ENCODE measurements around the gene CDCP1.

The CDCP1 gene

DNA sequence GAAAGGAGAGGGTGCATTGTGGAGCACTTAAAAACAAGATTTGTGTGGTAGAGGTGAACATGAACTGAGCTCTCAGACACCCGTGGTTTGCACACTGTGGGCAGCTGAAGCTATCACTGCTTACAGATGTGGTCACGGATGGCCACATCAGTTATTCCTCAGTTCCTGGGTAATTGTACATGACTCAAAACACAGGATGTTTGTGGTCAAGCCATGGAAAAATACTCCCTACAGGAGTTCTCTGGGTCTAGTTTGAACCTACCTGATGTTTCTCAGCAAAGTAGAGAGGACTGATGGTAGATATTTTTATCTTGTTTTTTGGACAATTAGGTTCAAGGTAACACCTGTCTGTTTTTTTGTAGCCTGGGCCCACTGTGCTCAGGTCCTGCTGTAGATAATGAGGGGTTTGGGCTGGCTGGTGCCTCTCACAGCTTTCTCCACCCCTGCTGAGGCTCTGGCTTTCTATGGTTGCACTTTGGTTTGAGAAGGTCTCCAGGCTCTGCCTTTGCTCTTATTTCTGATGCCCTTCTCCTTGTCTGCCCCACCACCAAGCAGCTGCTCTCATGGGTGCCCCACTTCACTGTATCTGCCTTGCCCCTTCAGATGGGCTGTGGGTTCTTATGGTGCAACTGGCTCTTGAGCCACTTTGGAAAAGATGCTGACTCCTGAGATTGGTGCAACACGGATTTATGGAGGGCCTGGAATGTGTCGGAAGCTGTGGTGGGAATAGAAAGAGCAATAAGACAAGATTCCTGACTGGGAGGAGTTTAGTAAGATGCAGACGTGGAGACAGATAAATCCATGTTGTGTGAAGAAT lies 40.1 kb downstream of the CDCP1 start:
- peak; percentile 64 for DNase-seq

DNA sequence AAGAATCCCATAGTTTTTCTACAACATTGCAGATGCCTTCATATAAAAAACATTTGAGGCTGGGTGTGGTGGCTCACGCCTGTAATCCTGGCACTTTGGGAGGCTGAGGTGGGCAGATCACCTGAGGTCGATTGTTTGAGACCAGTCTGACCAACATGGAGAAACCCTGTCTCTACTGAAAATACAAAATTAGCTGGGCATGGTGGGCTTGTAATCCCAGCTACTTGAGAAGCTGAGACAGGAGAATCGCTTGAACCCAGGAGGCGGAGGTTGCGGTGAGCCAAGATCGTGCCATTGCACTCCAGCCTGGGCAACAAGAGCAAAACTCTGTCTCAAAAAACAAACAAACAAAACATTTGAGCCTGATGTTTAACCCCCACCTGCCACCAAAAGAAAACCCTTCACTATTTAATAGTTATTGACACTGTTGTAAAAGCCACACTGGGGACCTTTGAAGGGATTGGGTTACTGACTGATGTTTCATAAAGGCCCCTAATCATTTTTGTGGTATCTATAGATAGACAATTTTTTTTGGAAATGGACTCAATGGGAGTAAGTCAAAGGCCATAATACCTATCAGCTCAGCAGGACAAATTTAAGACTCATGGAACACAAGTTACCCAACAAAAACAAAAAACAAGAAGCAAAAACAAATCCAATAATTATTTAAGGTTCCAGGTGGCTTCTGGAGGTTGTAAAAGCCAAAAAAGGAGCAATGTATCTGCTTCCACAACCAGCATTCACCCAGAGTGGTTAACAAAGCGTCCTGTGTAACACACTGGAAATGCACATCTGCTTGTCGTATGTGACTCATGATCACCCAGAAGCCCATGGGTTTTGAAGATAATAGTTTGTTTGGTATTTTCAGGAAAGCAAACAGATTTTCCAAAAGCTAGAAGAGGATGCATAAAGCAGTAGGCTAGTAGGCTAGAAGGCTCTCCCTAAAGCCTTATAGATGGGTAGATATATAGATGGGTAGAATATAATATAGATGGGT lies 41.2 kb downstream of the CDCP1 start:
- no peak for DNase-seq

DNA sequence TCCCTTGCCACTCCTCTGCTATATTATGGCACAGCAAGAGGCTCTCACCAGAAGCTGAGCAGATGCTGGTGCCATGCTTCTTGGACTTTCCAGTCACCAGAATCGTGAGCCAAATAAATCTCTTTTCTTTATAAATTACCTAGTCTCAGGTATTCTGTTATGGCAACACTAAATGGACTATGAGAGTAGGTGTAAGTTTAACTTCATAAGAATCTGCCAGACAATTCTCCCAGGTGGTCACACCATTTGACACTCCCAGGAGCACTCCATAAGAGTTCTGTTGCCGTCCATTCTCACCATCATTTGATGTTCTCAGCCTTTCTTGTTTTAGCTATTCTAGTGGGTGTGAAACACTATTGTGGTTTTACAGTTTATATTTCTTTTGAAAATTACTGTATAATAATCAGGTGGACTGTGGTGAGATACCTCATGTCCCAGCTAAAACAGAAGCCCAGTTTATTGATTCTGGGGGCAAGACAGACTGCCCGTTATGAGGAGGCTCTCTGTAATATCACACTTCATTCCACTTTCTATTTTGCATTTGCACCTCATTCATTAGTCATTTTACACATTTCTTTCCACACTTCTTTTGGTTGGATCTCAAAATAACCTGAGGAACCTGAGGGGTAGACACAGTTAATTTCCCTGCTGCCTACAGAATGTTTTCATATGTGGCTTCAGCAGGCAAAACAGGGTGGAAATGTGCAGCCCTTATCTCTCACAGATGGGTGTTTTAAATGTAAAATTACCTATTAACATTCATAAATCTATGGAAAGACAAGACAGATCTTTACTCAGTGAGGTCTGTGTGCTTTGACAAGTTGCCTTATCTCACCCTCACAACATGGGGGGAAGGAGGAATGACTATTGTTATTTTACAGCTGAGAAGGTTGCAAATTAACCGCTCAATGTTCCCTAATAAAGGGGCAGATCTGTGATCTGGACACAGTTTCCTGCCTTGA lies 42.1 kb downstream of the CDCP1 start:
- no peak for DNase-seq

DNA sequence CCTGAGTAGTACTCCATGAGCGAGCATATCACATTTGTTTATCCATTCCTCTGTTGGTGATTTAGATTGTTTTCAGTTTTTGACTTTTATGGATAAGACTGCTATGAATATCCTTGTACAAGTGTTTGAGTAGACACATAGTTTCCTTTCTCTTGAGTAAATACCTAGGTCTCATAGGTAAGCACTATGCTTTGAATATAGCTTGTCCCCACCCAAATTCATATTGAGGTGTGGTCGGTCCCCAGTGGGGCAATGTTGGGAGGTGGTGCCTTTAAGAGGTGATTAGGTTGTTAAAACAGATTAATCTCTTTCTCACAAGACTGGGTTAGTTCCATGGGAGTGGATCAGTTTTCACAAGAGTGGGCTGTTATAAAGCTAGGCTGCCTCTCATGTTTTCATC lies 42.8 kb downstream of the CDCP1 start:
- no peak for DNase-seq

DNA sequence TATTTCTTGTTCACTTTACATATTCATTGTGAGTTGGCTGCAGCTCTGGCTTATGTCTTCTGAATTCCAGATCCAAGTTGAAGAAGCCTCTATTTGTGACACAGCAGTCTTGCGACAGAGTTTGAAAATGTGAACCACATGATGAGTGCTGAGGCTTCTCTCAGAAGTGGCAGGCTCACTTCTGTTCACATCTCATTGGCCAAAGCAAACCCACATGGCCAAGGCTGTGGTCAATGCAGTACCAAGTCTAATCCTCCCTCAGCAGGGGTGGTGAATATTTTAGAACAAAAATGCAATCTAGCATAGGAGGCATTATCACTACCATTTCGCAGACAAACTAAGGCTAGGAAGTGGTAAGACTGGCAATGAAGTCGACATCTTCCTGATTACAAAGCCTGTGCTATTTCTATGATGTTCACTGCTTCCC lies 45.2 kb downstream of the CDCP1 start:
- no peak for DNase-seq

DNA sequence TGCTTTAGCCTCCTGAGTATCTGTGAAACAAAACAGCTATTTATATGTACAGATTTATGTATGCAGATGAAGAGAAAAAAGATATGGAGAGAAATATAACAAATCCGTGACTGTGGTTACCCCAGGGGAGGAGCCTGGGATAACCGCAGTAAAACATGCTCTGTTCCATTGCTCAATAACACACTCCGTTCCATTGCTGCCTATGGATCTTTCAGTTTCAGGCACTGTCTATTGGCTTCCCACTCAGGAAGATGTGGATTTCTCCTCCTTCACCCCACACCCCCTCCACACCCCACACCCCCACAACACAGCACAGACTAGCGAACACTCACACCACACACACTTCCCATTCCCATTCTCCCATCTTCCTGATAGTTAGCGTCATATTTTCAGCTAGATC lies 47.9 kb downstream of the CDCP1 start:
- DNase-seq = no peak

DNA sequence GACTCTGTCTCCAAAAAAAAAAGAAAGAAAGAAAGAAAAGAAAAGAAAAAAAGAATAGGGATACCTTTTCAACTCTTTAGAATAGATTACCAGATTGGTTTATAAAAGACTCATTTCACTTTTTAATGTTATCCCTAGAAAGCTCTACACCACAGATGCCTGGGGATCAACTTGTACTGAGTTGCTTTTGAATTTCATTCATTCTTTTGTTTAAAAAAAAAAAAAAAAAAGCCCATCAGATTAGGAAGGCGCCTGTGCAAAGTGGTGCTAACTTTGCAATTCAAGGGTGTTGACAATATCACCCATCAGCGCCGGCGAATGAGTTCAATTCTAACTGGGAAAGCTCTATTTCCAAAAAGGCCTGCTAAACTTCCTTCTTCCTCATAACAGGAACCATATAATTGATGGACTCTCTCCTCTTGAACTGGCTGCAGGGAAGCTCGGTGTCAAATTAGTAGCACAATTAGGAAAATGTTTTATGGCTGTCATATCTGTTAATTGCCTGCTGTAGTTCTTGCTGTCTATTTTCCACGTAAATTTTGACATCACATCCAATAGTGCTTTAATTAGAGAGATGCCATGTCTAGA lies 48.8 kb downstream of the CDCP1 start:
- no peak for DNase-seq

DNA sequence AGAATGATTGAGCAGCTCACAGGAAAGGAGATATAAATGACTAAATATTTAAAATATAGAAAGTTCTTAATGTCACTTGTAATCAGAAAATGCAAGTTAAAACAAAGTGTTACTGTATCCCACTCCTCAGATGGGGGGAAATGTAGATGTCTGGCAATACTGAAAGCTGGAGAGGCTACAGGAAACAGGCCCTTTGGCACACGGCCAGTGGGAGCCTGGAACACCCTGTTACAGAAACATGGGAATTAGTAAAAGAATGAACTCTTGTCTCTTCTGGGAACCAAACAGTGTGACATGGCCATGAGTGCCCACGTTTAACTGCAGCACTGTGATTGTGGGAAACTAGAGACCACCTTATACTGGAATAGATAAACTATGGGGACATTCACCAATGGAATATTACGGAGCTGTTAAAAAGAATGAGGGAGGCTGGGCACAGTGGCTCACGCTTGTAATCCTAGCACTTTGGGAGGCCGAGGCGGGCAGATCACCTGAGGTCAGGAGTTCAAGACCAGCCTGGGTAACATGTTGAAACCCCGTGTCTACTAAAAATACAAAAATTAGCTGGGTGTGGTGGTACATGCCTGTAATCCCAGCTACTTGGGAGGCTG lies 50.2 kb downstream of the CDCP1 start:
- no peak for DNase-seq

DNA sequence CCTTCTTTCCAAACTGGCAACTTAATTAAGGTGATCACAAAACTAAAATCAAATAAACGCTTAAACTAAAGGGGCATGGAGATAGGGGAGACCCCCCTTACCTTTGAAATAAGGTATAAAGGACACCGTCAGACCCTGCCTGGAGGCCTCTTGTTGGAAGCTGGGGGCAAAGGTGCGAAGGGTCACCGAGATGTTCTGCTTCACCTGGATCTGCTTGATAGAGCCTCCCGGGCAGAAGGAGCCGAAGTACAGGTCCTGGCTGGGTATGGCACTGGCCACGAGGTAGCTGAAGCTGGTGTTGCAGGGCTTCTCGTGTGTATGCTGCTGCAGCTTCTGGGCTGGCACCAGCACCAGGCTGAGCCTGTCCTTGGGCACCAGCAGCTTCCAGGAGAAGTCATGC lies 53.0 kb downstream of the CDCP1 start:
- no peak for DNase-seq

DNA sequence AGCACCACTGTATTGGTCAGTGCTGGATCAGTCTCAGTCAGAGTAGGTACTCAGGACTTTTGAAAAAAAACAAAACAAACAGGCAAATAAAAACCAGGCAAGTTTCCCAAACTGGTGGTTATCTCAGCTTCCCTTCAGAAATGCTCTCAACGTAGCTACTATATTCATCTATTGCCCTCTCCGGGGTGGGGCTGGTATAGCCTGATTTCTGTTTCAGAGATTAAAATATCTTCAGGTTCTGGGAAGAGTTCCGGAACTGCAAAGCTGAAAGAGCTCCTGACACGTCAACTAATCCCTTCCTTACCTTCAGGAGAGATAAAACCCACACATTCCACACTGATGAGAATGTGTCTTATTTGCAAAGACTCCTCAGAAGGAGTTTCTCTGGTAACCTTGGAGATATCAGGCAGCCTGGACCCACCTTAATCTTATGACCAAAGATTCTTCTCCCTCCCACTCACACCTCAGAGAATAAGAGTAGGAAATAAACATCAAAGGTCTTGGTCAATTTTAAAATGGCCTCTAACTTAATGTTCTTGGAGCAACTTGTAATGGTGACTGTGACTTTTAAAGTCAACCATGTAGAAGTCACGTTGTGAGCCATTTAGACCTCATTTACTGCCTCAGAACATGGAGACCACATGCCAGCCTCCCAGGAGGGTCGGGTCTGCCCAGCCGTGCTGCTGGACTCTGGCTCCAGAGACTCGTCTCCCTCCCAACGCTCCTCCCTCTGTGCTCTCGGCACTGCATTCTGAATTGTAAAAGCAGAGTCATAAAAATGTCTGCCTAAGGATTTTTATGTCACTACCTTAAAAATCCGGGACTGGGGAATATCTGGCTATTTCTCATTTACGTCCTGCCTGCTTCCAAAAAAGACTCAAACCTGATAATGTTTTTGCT lies 53.8 kb downstream of the CDCP1 start:
- no peak for DNase-seq

DNA sequence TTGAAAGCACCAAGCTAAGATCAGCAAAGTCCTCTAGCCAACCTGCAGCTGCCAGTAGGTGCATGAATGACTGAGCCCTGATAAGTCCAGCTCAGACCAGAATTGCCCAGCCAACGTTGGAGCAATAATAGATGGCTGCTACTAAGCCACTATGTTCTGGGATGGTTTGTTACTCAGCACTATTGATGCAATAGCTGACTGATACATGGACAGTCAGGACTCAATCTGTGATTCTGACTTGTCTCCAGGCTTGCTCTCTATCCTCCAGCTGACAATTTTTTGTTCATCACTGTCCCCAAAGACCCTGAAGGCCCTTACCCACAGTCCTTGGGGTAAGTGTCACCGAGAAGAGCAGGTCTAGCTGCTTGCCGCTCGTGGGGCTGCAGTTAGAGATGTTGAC lies 55.3 kb downstream of the CDCP1 start:
- DNase-seq = no peak

DNA sequence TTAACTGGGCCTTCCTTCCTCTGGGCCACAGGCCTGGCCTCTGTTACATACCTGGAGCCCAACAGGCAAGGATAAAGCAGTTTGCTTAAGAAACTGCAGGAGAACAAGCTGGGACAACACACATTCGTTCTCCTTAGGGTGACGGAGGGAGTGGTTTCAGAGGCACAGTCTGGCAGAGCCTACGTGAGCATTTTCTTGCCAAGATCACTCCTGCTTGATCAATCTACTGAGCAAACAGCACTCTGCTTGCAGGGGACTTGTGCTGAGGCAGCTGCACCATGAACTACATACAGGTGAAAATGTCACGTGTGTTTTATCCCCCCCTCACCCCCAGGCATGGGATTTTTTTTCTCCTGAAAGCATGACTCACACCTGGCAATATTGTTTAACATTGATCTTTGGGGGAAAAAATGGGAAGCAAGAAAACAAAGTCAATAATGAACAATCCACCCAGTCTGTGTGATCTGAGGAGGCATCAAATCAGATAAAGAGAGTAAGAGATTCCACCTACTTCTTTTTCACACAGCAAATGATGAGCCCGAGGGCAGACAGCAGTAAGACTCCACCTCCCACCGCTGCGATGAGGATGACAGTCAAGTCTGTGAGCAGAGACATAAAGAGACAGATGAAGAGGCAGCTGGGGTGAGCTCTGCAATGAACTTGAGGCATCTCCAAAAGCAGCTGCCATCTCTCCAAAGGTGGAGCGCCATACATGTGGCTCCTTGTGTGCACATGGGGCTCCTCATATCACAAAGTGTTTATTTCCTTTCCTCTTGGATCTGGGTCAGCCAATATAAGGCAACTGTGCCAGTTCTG lies 57.4 kb downstream of the CDCP1 start:
- DNase-seq = no peak

DNA sequence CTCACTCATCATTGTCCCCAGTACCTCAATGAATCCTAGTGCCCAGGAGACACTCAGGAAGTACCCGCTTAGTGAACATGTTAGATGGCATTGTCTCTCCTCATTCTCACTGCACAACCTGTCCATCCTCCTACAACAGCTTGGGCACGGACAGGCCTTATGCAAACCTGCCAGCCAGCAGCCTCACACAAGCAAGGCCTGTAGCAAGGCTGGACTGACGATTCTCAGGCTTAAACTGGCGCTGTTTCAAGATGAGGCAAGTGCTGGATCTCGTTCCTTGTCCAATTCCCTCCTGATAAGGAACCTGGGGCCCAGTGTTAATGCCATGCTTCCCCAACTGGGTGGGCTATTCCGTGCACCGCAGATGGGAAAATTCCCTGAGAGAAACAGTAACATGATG lies 59.0 kb downstream of the CDCP1 start:
- DNase-seq = no peak

DNA sequence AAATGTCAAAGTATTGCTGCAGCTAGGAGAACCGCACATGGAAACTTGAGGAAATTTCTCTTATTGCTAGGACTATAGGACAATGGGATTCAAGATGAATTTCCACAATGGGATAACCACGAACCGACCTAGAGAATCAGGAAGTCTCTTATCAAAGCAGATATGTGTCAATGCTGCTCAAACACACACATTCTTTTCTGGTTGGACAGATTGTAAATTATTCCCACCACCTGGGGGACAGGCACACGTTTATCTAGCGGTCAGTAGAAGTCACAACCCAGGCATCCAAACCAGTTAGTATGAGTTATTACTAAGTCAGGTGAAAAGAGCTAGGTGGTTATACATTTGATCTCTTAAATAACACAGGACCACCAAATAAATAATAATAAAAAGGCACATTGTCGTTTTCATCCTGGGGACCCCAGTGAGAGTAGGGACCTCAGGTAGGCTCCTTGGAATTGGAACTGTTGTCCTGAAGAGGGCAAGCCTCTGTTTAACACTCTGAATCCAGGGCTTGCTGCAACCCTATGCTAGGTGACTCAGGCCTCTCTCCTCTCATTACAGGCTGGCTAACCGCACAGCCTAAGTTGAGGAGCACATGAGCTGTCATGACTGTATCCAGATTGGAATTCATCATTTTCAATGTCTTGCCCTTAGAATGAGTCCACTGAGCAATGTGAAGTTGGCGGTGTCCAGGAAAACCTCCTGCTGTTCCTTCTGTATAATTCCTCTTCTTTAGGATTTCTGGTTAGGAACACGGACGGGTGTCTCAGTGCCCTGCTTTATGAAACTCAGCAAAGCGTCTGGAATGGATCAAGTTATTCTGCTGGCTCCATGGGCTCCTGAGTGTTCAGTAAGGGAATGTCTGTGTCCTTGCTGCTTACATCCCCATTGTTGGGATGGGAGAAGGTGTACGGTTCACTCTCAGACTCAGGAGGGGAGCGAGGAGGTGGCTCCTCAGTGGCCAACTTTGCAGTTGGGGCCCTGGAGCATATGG lies 61.1 kb downstream of the CDCP1 start:
- DNase-seq = no peak

DNA sequence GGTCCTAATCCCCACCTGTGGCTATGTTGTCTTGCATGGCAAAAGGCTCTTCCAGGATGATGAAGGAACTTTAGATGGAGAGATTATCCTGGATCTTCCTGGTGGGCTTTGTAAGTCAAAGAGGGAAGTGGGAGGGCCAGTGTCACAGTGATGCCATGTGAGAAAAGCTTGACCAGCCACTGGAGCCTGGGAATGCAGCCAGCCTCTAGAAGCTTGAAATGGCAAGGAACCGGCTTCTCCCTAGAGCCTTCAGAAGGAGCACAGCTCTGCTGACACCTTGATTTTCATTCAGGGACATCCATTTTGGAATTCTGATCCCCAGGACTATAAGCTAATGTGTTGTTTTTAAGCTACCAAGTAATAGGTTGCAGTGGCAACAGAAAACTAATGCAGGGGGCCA lies 61.8 kb downstream of the CDCP1 start:
- DNase-seq = no peak

DNA sequence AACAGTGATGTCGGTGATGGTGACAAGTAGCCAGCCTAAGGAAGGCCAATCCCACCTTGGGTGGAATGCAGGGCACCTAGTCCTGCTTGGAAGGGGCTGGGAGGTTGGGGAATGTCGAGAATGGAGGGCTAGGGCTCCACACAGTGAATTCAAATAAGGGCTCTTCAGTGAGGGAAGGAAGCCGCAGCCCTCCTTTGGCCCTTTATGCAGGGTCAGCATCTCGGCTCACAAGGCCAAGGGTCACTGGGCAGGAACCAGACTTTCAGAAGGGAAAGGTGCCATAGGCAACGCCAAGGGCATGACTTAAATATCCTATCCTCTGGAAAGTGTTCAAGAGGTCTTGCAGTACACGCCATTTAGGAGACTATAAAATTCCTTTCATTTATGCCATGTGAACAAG lies 63.2 kb downstream of the CDCP1 start:
- DNase-seq = no peak

DNA sequence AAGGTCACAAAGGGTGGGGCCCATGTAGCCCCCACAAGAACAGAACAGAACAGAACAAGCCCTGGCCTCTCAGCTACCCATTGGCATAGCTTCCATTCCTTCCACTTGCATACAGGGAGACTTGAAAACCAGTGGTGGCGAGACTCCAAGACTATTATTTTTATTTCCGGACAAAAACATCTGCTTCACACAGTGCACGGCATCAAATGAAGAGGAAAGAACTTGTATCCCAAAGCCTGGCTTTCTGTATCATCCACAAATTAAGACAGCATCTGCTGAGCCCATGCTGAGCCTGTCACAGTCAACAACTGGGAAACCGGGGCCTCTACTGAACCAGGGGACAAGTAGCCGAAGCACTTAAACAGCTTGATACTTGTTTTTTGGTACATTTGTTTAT lies 64.0 kb downstream of the CDCP1 start:
- no peak for DNase-seq

DNA sequence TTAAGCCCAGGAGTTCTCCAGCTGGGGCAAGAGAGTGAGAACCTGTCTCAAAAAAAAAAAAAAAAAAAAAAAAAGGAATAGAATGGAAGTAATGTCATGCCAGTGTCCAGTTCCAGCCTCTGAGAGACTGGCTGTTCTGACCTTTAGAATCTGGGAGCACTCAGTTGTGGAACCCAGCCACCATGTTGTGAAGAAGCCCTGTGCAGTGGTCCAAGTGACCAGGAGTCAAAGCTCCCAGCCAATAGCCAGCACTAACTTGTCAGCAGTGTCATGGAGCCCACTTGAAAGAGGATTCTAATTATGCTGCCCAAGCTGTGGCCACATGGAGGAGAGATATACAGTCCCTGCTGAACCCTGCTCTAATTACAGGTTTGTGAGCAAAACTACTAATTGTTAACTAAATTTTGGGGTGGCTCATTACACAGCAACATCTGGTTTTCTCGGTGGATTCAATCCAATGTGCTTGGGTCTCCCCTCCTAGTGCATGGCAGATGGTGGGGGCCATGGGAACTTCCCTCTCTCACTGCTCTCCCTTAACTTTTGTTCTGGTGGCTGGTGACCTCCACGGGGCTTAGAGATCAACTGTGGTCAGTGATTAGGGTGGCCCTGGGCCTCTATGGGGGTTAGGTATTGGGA lies 64.6 kb downstream of the CDCP1 start:
- DNase-seq = no peak

All from CD4-positive, alpha-beta T cell treated with Interleukin-17A for 1 hour (primary cell).